ENCODE measurements around the gene TBC1D10A. TPM values are rescaled to one million over a fixed set of nuclear protein-coding genes. Genes with fewer than 3 reads are reported as not detected.

The TBC1D10A gene
- total RNA-seq, 1 experiment from 2014 or later, result 18.6 TPM

DNA sequence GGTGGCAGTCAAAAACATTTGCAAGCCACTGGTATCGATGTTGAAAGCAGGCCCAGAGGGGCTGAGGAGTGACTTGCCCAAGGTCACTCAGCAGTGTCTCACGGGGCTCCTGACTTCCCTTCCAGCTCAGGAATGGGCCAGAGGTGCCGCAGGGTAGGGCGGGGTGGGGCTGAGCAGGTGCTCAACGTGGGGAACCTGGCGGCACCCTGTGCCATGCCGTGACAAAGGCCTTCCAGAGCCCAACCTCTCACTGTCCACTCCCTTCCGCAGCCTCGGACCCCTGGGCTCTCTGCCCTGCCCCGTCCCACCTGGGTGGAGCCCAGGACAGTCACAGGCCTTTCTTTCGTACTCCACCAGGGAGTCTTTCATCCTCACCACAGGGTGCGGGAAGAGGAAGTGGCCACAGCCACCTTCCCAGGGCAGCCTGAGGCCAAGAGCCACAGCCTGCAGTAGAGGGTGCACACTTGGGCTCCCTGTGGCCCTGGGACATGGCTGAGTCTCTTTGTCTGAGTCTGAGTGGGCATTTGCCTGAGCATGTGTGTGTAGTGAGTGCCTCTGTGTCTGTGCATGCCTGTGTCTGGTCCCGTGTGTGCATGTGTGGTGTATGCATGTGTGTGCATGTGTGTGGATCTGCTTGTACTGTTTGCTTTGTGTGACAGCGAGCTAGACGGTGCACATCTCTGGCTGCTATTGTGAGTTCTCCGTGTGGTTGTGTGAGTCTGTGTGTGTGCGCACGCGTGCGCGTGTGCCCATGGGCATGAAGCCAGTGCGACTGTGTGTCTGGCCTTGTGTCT is 74.1 kb downstream of the TBC1D10A start:
- Histone ChIP-seq H3K27ac (ENCODE audit: low read depth, low read length) (peak overlapping the region; percentile 90), H3K9me3 (ENCODE audit: control insufficient read depth in 1 of 2, insufficient read depth in 1 of 2, low read depth in 1 of 2, low read length in 2 of 2) (no peaks in the 10 kb centered on the region), H3K36me3 (ENCODE audit: control insufficient read depth in 1 of 2, insufficient read depth in 2 of 2, low read length in 2 of 2) (peaks cover 0 to 14% of the 10 kb centered on the region in 2 experiments; a peak in 1 of 4 replicates), H3K79me2 (ENCODE audit: insufficient read depth, low read length) (peaks cover 94% of the 10 kb centered on the region), H3K4me2 (ENCODE audit: low read length) (peak overlapping the region; percentile 96), H3K4me3 (replicated peaks in 1 of 2; ENCODE audit: low read depth in 1 of 2, low read length in 2 of 2) (peak overlapping the region; percentile 16 to 42), H3K27me3 (ENCODE audit: insufficient read depth, low read length) (no peaks in the 10 kb centered on the region), H3K4me1 (ENCODE audit: control insufficient read depth in 1 of 2, insufficient read depth in 2 of 2, low read length in 2 of 2) (peaks cover 72 to 100% of the 10 kb centered on the region in 2 experiments), H4K20me1 (ENCODE audit: insufficient read depth) (no peaks in the 10 kb centered on the region), H2AFZ (ENCODE audit: low read depth, low read length, poor library complexity, severe bottlenecking) (no peak overlapping the region), H3K9ac (ENCODE audit: low read length) (peak overlapping the region; percentile 84), H3K9me2 (ENCODE audit: insufficient read depth) (no peaks in the 10 kb centered on the region)
- TSS peak; percentile 81 for BruUV-seq (replicated peaks)
- DNase-seq (ENCODE audit: low read depth, low spot score), result peak; percentile 85
- peak; percentile 52 for ATAC-seq
- intact Hi-C loops (cut with micrococcal nuclease), result loop anchor here (1.0 to 5.0 kb wide), 2 partner anchors 42 to 55 kb away; no protein-coding TSS in a partner anchor
- TF ChIP-seq TCF7L2 (IDR thresholded peaks at IDR 0.05; ENCODE audit: borderline replicate concordance, extremely low read depth, insufficient read depth, insufficient read length), result peak; percentile 67
- no peak for TF ChIP-seq SRF (IDR thresholded peaks at IDR 0.05; ENCODE audit: low read depth)
- TF ChIP-seq POLR2AphosphoS5 (IDR thresholded peaks at IDR 0.05; ENCODE audit: low read depth, low read length), result peak; percentile 65
- no peak for TF ChIP-seq RAD21 (IDR thresholded peaks at IDR 0.05; ENCODE audit: low read depth)
- TF ChIP-seq ZFX (IDR thresholded peaks at IDR 0.05), result 0 out of 2 replicates have a peak, but pooled peaks have one; percentile 9
- TF ChIP-seq, protein P1, sequence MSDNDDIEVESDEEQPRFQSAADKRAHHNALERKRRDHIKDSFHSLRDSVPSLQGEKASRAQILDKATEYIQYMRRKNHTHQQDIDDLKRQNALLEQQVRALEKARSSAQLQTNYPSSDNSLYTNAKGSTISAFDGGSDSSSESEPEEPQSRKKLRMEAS (IDR thresholded peaks at IDR 0.05), result no peak
- TF ChIP-seq JUND (IDR thresholded peaks at IDR 0.05), result no peak
- TF ChIP-seq EZH2 (IDR thresholded peaks at IDR 0.05), result no peak
- no peak for TF ChIP-seq SP1 (IDR thresholded peaks at IDR 0.05; ENCODE audit: low read depth)
- CTCF ChIA-PET, result interaction anchor here (1.2 to 2.4 kb wide), 4 partner anchors 35 to 146 kb away, joined by 3 to 8 read pairs (median 6); partner anchors contain the start of gene RNF215
- RAD21 ChIA-PET (ENCODE audit: low non-redundant PET in 1 of 2, low total read pairs in 2 of 2, uncharacterized antibody in 2 of 2, unreplicated experiment in 2 of 2), result interaction anchor here (0.6 to 1.8 kb wide), 8 partner anchors 14 to 174 kb away, joined by 3 to 8 read pairs (median 4); no protein-coding TSS in a partner anchor
- POLR2A ChIA-PET, result interaction anchor here (0.6 to 2.6 kb wide), 14 partner anchors 11 to 159 kb away, joined by 3 to 22 read pairs (median 3); partner anchors contain the start of gene TBC1D10A

Measured in HCT116 (cell line).